H1 (cell line): ENCODE data around the gene OBP2B. TPM values are rescaled to one million over a fixed set of nuclear protein-coding genes. Genes with fewer than 3 reads are reported as not detected.

ENCODE experiments used
- CTCF ChIA-PET: fragments of 300-600 bp; sonication (Branson Sonifier 250); formaldehyde crosslinking; loops from one replicate; lab custom pipeline; 2021; ENCODE audit not compliant: partially characterized antibody; lab: Charles Lee
- POLR2A ChIA-PET: fragments of 300-600 bp; sonication (Branson Sonifier 250); formaldehyde crosslinking; loops from one replicate; lab custom pipeline; 2021; ENCODE audit warnings: inconsistent platforms; ENCODE audit not compliant: partially characterized antibody; lab: Charles Lee
- DNase-seq, 2 experiments: peaks; one replicate each; pipeline versions ENCODE4 v3.0.0 to v3.0.0-alpha.2; 2010 to 2022; ENCODE audit warnings: low spot score in 2 of 2, low read depth in 1 of 2, mixed read lengths in 1 of 2
- FAIRE-seq: peaks from 2 replicates; lab custom pipeline; 2011; peaks lifted over from hg19 to GRCh38; lab: Jason Lieb, UNC
- H2AFZ ChIP-seq: 2 replicates; pipeline ENCODE4 v1.8.1; 2012; ENCODE audit warnings: low read length, inconsistent platforms
- H2AK5ac ChIP-seq: 2 replicates; pipeline ENCODE4 v1.6.1; 2013; ENCODE audit warnings: low read depth, low read length
- H2BK120ac ChIP-seq: replicated peaks from 2 replicates; pipeline ENCODE3; 2013; ENCODE audit warnings: low read depth, low read length, inconsistent platforms
- H2BK12ac ChIP-seq: 2 replicates; pipeline ENCODE4 v1.6.1; 2013; ENCODE audit warnings: low read depth, low read length
- H2BK15ac ChIP-seq: 2 replicates; pipeline ENCODE4 v1.6.1; 2013; ENCODE audit warnings: low read length
- H2BK20ac ChIP-seq: 2 replicates; pipeline ENCODE4 v1.6.1; 2013; ENCODE audit warnings: low read length
- H2BK5ac ChIP-seq: 2 replicates; pipeline ENCODE4 v1.6.1; 2013; ENCODE audit warnings: low read depth, low read length
- H3K14ac ChIP-seq: 2 replicates; pipeline ENCODE4 v1.6.1; 2013; ENCODE audit warnings: inconsistent platforms; ENCODE audit not compliant: insufficient read length
- H3K18ac ChIP-seq: 2 replicates; pipeline ENCODE4 v1.6.1; 2013; ENCODE audit warnings: low read length; ENCODE audit errors: extremely low read depth
- H3K23ac ChIP-seq: 2 replicates; pipeline ENCODE4 v1.6.1; 2013; ENCODE audit warnings: inconsistent platforms; ENCODE audit not compliant: insufficient read length
- H3K23me2 ChIP-seq: 2 replicates; pipeline ENCODE4 v1.6.1; 2013; ENCODE audit warnings: low read depth, low read length
- H3K27ac ChIP-seq: 2 replicates; pipeline ENCODE4 v1.6.1; 2011; ENCODE audit warnings: low read depth, low read length, inconsistent platforms
- H3K27me3 ChIP-seq, 4 experiments: replicated peaks in 1 of 4; 1 replicate in 1 of 4; 2 replicates in 3 of 4; pipeline versions ENCODE4 v1.6.1 to v1.8.1; 2011 to 2013; ENCODE audit warnings: low read length in 3 of 4, mild to moderate bottlenecking in 3 of 4, inconsistent platforms in 2 of 4, mixed read lengths in 2 of 4, moderate library complexity in 1 of 4; ENCODE audit not compliant: control insufficient read depth in 3 of 4, insufficient read depth in 3 of 4; ENCODE audit errors: extremely low read depth in 1 of 4
- H3K36me3 ChIP-seq, 4 experiments: 2 replicates each; pipeline versions ENCODE4 v1.6.1 to v1.8.1; 2011 to 2013; ENCODE audit warnings: mild to moderate bottlenecking in 4 of 4, low read length in 3 of 4, moderate library complexity in 2 of 4, control low read depth in 1 of 4, inconsistent platforms in 1 of 4; ENCODE audit not compliant: insufficient read depth in 4 of 4, control insufficient read depth in 2 of 4
- H3K4ac ChIP-seq: replicated peaks from 2 replicates; pipeline ENCODE3; 2013; ENCODE audit warnings: low read length, low read depth, mixed read lengths, inconsistent platforms; ENCODE audit not compliant: insufficient read length
- H3K4me1 ChIP-seq, 4 experiments: replicated peaks in 1 of 4; 1 replicate in 1 of 4; 2 replicates in 3 of 4; pipeline versions ENCODE4 v1.6.1 to v1.8.1; 2011 to 2013; ENCODE audit warnings: low read length in 3 of 4, inconsistent platforms in 2 of 4, mixed read lengths in 1 of 4; ENCODE audit not compliant: insufficient read depth in 4 of 4, control insufficient read depth in 3 of 4
- H3K4me2 ChIP-seq, 2 experiments: 2 replicates each; pipeline versions ENCODE4 v1.6.1 to v1.8.1; 2011 to 2013; ENCODE audit warnings: low read depth in 2 of 2, low read length in 2 of 2, control low read depth in 1 of 2, inconsistent platforms in 1 of 2, mild to moderate bottlenecking in 1 of 2; ENCODE audit not compliant: insufficient read depth in 1 of 2
- H3K4me3 ChIP-seq, 4 experiments: fragments of 200-600, 300-600 bp in 1 of 4; sonication (generic), shearing (Covaris generic), sonication (Bioruptor Twin) in 1 of 4; 2 replicates each; pipeline versions ENCODE4 v1.5.1 to v1.8.1; 2011 to 2016; ENCODE audit warnings: low read length in 4 of 4, low read depth in 3 of 4, control low read depth in 2 of 4, inconsistent platforms in 2 of 4, mild to moderate bottlenecking in 2 of 4, mixed read lengths in 1 of 4, moderate library complexity in 1 of 4; ENCODE audit not compliant: insufficient read depth in 2 of 4; ENCODE audit errors: extremely low read depth in 1 of 4
- H3K56ac ChIP-seq: replicated peaks from 2 replicates; pipeline ENCODE3; 2013; ENCODE audit warnings: low read depth, mild to moderate bottlenecking, mixed read lengths, low read length, inconsistent platforms; ENCODE audit not compliant: insufficient read length
- H3K79me1 ChIP-seq: 2 replicates; pipeline ENCODE4 v1.6.1; 2013; ENCODE audit warnings: low read depth, low read length, control low read depth
- H3K79me2 ChIP-seq, 2 experiments: 2 replicates each; pipeline versions ENCODE4 v1.6.1 to v1.8.1; 2012 to 2013; ENCODE audit warnings: low read length in 2 of 2, mild to moderate bottlenecking in 2 of 2, inconsistent platforms in 1 of 2; ENCODE audit not compliant: insufficient read depth in 2 of 2, control insufficient read depth in 1 of 2
- H3K9ac ChIP-seq, 4 experiments: replicated peaks in 1 of 4; 1 replicate in 1 of 4; 2 replicates in 3 of 4; pipeline versions ENCODE4 v1.6.1 to v1.8.1; 2011 to 2013; ENCODE audit warnings: low read depth in 3 of 4, low read length in 3 of 4, control low read depth in 2 of 4, mild to moderate bottlenecking in 2 of 4, moderate library complexity in 2 of 4, inconsistent platforms in 1 of 4; ENCODE audit errors: extremely low read depth in 1 of 4
- H3K9me3 ChIP-seq, 2 experiments: 2 replicates each; pipeline versions ENCODE4 v1.6.1 to v1.8.1; 2012 to 2013; ENCODE audit warnings: mild to moderate bottlenecking in 2 of 2, moderate library complexity in 2 of 2, control low read depth in 1 of 2, inconsistent platforms in 1 of 2, low read depth in 1 of 2, low read length in 1 of 2, mixed read lengths in 1 of 2; ENCODE audit not compliant: insufficient read depth in 2 of 2
- H4K20me1 ChIP-seq, 2 experiments: replicated peaks in 1 of 2; 2 replicates each; pipeline versions ENCODE3 to v1.8.1; 2011 to 2013; ENCODE audit warnings: inconsistent platforms in 2 of 2, low read length in 2 of 2, mild to moderate bottlenecking in 1 of 2; ENCODE audit not compliant: insufficient read depth in 2 of 2, control insufficient read depth in 1 of 2
- H4K5ac ChIP-seq: 2 replicates; pipeline ENCODE4 v1.6.1; 2013; ENCODE audit warnings: low read length, low read depth, mixed read lengths, inconsistent platforms; ENCODE audit not compliant: insufficient read length
- H4K8ac ChIP-seq: 2 replicates; pipeline ENCODE4 v1.8.0; 2013; ENCODE audit warnings: mild to moderate bottlenecking, moderate library complexity, low read length, inconsistent platforms; ENCODE audit not compliant: insufficient read depth; ENCODE audit errors: extremely low read depth
- H4K91ac ChIP-seq: replicated peaks from 2 replicates; pipeline ENCODE3; 2013; ENCODE audit warnings: low read length, mixed read lengths, inconsistent platforms; ENCODE audit not compliant: insufficient read length
- CHD1 ChIP-seq: IDR thresholded peaks from 2 replicates; pipeline ENCODE4 v1.6.1; 2012; ENCODE audit warnings: low read depth, low read length, improper control_type of control experiment
- CREB1 ChIP-seq: IDR thresholded peaks from 2 replicates; pipeline ENCODE4 v1.6.1; 2012; ENCODE audit warnings: inconsistent platforms
- GTF2F1 ChIP-seq: IDR thresholded peaks from 2 replicates; pipeline ENCODE4 v1.6.1; 2012; ENCODE audit warnings: low read depth, low read length, improper control_type of control experiment, borderline replicate concordance
- HDAC2 ChIP-seq, 2 experiments: fragments of 300-600 bp in 1 of 2; sonication (generic) in 1 of 2; IDR thresholded peaks; 2 replicates each; pipeline ENCODE4 v1.6.1; 2011 to 2012; ENCODE audit warnings: low read depth in 2 of 2, low read length in 2 of 2, mild to moderate bottlenecking in 2 of 2, moderate library complexity in 2 of 2, borderline replicate concordance in 1 of 2, inconsistent platforms in 1 of 2
- HDAC6 ChIP-seq: IDR thresholded peaks from one replicate; pipeline ENCODE4 v1.7.1; 2012; ENCODE audit warnings: low read depth, mild to moderate bottlenecking, inconsistent platforms, low read length, moderate library complexity
- MAFK ChIP-seq: IDR thresholded peaks from 2 replicates; pipeline ENCODE4 v1.6.1; 2012; ENCODE audit warnings: low read depth, mild to moderate bottlenecking, improper control_type of control experiment, low read length
- PHF8 ChIP-seq: fragments of 200-600 bp; sonication (generic); conservative IDR thresholded peaks from 2 replicates; pipeline ENCODE4 v1.7.1; 2012; ENCODE audit warnings: low read depth, mild to moderate bottlenecking, inconsistent platforms, low read length, moderate library complexity
- POLR2A ChIP-seq, 2 experiments: IDR thresholded peaks; 1 replicate in 1 of 2; 2 replicates in 1 of 2; pipeline ENCODE4 v1.6.1; 2011; ENCODE audit warnings: low read depth in 2 of 2, low read length in 2 of 2, mild to moderate bottlenecking in 2 of 2; ENCODE audit errors: control extremely low read depth in 1 of 2
- SIN3A ChIP-seq, 2 experiments: IDR thresholded peaks in 1 of 2; conservative IDR thresholded peaks in 1 of 2; 2 replicates each; pipeline ENCODE4 v1.6.1; 2011 to 2012; ENCODE audit warnings: low read length in 2 of 2, improper control_type of control experiment in 1 of 2, low read depth in 1 of 2, mild to moderate bottlenecking in 1 of 2
- WGBS, 2 experiments: shearing (Covaris generic) in 1 of 2; methylation state at CpG; one replicate each; pipeline versions ENCODE4 v1.1.6 to v1.1.7; 2013 to 2015; ENCODE audit warnings: low lambda C conversion rate in 2 of 2, mixed read lengths in 2 of 2, inconsistent platforms in 1 of 2, low coverage in 1 of 2, missing lambda C conversion rate in 1 of 2; ENCODE audit not compliant: insufficient replicate concordance in 2 of 2, insufficient coverage in 1 of 2, insufficient read length in 1 of 2; ENCODE audit errors: extremely low coverage in 1 of 2, missing lambda C conversion rate in 1 of 2; 5-methylcytosine and 5-hydroxymethylcytosine counted together
- polyA plus RNA-seq, 7 experiments: library from polyadenylated mRNA; depleted of rRNA in 3 of 7; stranded (reverse) in 5 of 7; unstranded in 2 of 7; fragments of >200 nt in 5 of 7; fragments of 200-250 nt in 2 of 7; gene quantifications; 1 replicate in 5 of 7; 2 replicates in 1 of 7; 4 replicates in 1 of 7; pipeline versions ENCODE4 v1.2.1 to v1.2.3, GENCODE V29; 2011 to 2013; ENCODE audit warnings: missing spikeins in 2 of 7, mixed read lengths in 2 of 7
- total RNA-seq: library from RNA; stranded (reverse); fragmentation: NEBNext Ultra II Directional; extraction: Animal tissue kit (Norgen Biotek cat#: 25700); gene quantifications from 2 replicates; pipeline ENCODE4 v1.2.1, GENCODE V29; 2021
- TF ChIP-seq, protein P1 (sequence below): IDR thresholded peaks from 2 replicates; pipeline ENCODE4 v1.6.1; 2012; ENCODE audit warnings: inconsistent platforms
- TF ChIP-seq, protein P2 (sequence below): IDR thresholded peaks from 2 replicates; pipeline ENCODE4 v1.6.1; 2011; ENCODE audit warnings: low read length, improper control_type of control experiment

The OBP2B gene
- total and polyA plus RNA-seq, 2 of the 8 experiments (the other 6 are each of a cell fraction or from before 2014, with no cell fraction given), result not detected

DNA sequence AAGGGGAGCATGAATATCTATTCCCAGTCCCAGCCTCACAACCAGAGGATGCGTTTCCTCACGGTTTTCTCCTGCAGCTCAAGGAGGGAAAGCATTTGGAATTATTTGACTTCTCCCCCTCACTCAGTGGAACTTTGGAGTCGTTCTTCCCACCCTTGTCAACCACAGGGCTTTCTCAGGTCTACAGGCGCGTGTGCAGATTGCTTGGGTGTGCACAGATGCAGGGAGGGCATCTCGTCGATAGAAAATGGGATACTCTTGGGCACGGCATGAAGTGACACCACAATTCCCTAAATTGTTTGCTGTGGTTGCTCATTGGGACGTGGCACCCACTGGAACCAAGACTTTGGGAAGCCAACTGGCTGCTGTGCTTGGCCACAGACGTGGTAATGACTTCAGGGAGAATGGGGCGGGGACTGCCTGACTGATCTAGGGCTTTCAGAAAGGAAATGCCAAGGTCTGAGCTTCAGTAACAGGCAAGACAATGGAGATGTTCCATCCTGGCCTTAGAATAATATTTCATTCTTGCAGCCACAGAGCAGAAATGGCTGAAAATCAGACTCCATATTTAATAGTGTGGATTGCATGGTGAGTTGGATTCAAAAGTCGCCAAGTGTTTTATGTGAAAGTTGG, 12.2 kb upstream of the OBP2B start:
- Histone ChIP-seq H3K4me2 (no peak overlapping the region), H2AFZ (no peak overlapping the region), H3K4me1 (no peaks in the 10 kb centered on the region), H3K27me3 (0 out of 7 replicates have a peak, but pooled peaks cover 0 to 2% (median 0%) of the 10 kb centered on the region in 4 experiments), H2BK15ac (no peak overlapping the region), H3K56ac (no peak overlapping the region), H3K23ac (no peak overlapping the region), H3K36me3 (no peaks in the 10 kb centered on the region), H2BK20ac (no peak overlapping the region), H4K5ac (no peak overlapping the region), H3K79me2 (no peaks in the 10 kb centered on the region), H2BK5ac (no peak overlapping the region), H3K79me1 (no peaks in the 10 kb centered on the region), H3K4ac (no peak overlapping the region), H3K4me3 (no peak overlapping the region), H4K91ac (no peak overlapping the region), H3K23me2 (no peaks in the 10 kb centered on the region), H3K14ac (no peak overlapping the region), H2BK12ac (no peak overlapping the region), H4K20me1 (no peaks in the 10 kb centered on the region), H3K18ac (no peak overlapping the region), H2BK120ac (no peak overlapping the region), H4K8ac (no peak overlapping the region), H3K27ac (no peak overlapping the region), H3K9ac (no peak overlapping the region), H2AK5ac (no peak overlapping the region), H3K9me3 (no peaks in the 10 kb centered on the region)
- FAIRE-seq (no peak), DNase-seq (peak in 1 of 2 experiments; percentile 14)
- ChIA-PET POLR2A (no interaction called here), CTCF (interaction anchor here (3.6 kb wide), 1 partner anchor 34 kb away, joined by 16 read pairs; no protein-coding TSS in a partner anchor)
- TF ChIP-seq SIN3A (conservative IDR thresholded peaks at IDR 0.05 in 1 of 2, IDR thresholded peaks at IDR 0.05 in 1 of 2; ENCODE audit: low read depth in 1 of 2, low read length in 2 of 2) (no peak), HDAC2 (IDR thresholded peaks at IDR 0.05; ENCODE audit: borderline replicate concordance in 1 of 2, low read depth in 2 of 2, low read length in 2 of 2) (no peak), GTF2F1 (no peak), MAFK (no peak), CREB1 (no peak), PHF8 (no peak), HDAC6 (no peak), POLR2A (IDR thresholded peaks at IDR 0.05; ENCODE audit: control extremely low read depth in 1 of 2, low read depth in 2 of 2, low read length in 2 of 2) (no peak), CHD1 (no peak)
- TF ChIP-seq, protein P1, sequence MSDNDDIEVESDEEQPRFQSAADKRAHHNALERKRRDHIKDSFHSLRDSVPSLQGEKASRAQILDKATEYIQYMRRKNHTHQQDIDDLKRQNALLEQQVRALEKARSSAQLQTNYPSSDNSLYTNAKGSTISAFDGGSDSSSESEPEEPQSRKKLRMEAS, result no peak
- TF ChIP-seq, protein P2, sequence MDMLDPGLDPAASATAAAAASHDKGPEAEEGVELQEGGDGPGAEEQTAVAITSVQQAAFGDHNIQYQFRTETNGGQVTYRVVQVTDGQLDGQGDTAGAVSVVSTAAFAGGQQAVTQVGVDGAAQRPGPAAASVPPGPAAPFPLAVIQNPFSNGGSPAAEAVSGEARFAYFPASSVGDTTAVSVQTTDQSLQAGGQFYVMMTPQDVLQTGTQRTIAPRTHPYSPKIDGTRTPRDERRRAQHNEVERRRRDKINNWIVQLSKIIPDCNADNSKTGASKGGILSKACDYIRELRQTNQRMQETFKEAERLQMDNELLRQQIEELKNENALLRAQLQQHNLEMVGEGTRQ, result no peak
- 73% methylated on average over 12 of the region's 12 CpGs; no CpG with 5 or more reads in 1 of the 2 experiments for WGBS, 2 experiments
